Lower leg skin (tissue), 3 donors: ENCODE measurements around the gene GAB3.

Source experiments
- CTCF ChIP-seq, 3 donors: fragments of 450-650 bp; IDR thresholded peaks; one replicate each; pipeline ENCODE4 v1.5.1; 2016; ENCODE audit warnings: antibody characterized with exemption in 3 of 3, mild to moderate bottlenecking in 3 of 3, moderate library complexity in 2 of 3
- POLR2A ChIP-seq, 2 donors: fragments of 450-650 bp; IDR thresholded peaks; one replicate each; pipeline ENCODE4 v1.6.1; 2016 to 2017; ENCODE audit warnings: antibody characterized with exemption in 2 of 2, mild to moderate bottlenecking in 1 of 2, moderate library complexity in 1 of 2

GRCh38 chrX:154784149-154784995 lies 33.5 kb upstream of the GAB3 start:
- no peak for TF ChIP-seq POLR2A (IDR thresholded peaks at IDR 0.05)
- no peak for TF ChIP-seq CTCF (IDR thresholded peaks at IDR 0.05)
